GM18951 (cell line): ENCODE data around the gene WFS1.

Experiments
- POLR2A ChIP-seq: IDR thresholded peaks from 4 replicates; pipeline ENCODE4 v1.6.1; 2011; ENCODE audit warnings: mild to moderate bottlenecking; ENCODE audit not compliant: insufficient read length, insufficient read depth; ENCODE audit errors: extremely low read depth
- in situ Hi-C: fragments of 300-500 bp; cut with MboI; formaldehyde crosslinking; loops from one replicate; pipeline ENCODE4 v1.12.0; 2022; ENCODE audit warnings: low sequenced_read_pairs, mixed read lengths, inconsistent platforms; ENCODE audit not compliant: unreplicated experiment

The WFS1 gene

GRCh38 chr4:6241062-6241845 is 28.4 kb upstream of the WFS1 start:
- in situ Hi-C loops, result no loop called here
- no peak for TF ChIP-seq POLR2A

- TF ChIP-seq POLR2A, result no peak
- in situ Hi-C loops, result no loop called here
These were observed 27.2 kb upstream of the WFS1 start for GRCh38 chr4:6242271-6243029.

GRCh38 chr4:6245246-6246169 is 24.1 kb upstream of the WFS1 start:
- TF ChIP-seq POLR2A, result no peak
- in situ Hi-C loops, result no loop called here

GRCh38 chr4:6246170-6246634 is 23.4 kb upstream of the WFS1 start:
- TF ChIP-seq POLR2A, result no peak
- in situ Hi-C loops, result no loop called here

- in situ Hi-C loops, result no loop called here
These were observed 21.3 kb upstream of the WFS1 start for GRCh38 chr4:6248394-6248793.

GRCh38 chr4:6250235-6250983 is 19.2 kb upstream of the WFS1 start:
- TF ChIP-seq POLR2A, result no peak
- in situ Hi-C loops, result no loop called here

More at GRCh38 chr4:6248394-6248793, 21.3 kb upstream of the WFS1 start:
- no peak for TF ChIP-seq POLR2A

- in situ Hi-C loops, result no loop called here
- TF ChIP-seq POLR2A, result no peak
These were observed 18.7 kb upstream of the WFS1 start for GRCh38 chr4:6250984-6251295.

- no peak for TF ChIP-seq POLR2A
- in situ Hi-C loops, result no loop called here
These were observed 18.3 kb upstream of the WFS1 start for GRCh38 chr4:6251365-6251764.

GRCh38 chr4:6252051-6252450 is 17.6 kb upstream of the WFS1 start:
- no peak for TF ChIP-seq POLR2A
- in situ Hi-C loops, result no loop called here

- in situ Hi-C loops, result no loop called here
- TF ChIP-seq POLR2A, result no peak
These were observed 16.5 kb upstream of the WFS1 start for GRCh38 chr4:6253111-6253510.

- in situ Hi-C loops, result no loop called here
- no peak for TF ChIP-seq POLR2A
These were observed 15.7 kb upstream of the WFS1 start for GRCh38 chr4:6253961-6254360.

GRCh38 chr4:6256141-6256540 is 13.5 kb upstream of the WFS1 start:
- in situ Hi-C loops, result no loop called here
- no peak for TF ChIP-seq POLR2A
